Hepatocyte (in vitro differentiated cells): ENCODE measurements around the gene FHIP2A.

Experiments
- CTCF ChIP-seq: fragments of 200-600 bp; sonication (generic); IDR thresholded peaks from 2 replicates; pipeline ENCODE4 v1.5.1; 2016; ENCODE audit warnings: antibody characterized with exemption, mild to moderate bottlenecking; ENCODE audit not compliant: poor library complexity
- EZH2 ChIP-seq: fragments of 200-600 bp; sonication (generic); IDR thresholded peaks from 2 replicates; pipeline ENCODE4 v1.6.1; 2016; ENCODE audit warnings: antibody characterized with exemption, mild to moderate bottlenecking, borderline replicate concordance

DNA sequence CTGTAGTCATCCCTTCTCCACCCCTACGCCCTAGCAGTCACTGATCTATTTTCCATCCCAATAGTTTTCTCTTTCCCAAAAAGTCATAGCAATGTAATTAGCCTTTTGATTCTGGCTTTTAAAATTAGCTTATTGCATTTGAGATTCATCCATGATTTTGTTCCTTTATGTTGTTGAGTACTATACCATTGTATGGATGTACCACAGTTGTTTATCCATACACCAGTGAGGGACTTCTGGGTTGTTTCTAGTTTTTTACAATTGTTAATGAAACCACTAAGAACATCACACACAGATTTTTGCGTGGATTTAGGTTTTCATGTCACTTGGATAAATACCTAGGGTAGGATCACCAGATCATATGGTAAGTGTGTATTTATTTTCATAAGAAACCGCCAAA, 16.1 kb downstream of the FHIP2A start:
- no peak for TF ChIP-seq CTCF
- TF ChIP-seq EZH2, result no peak
